Epithelial cell of alveolus of lung (primary cell): ENCODE data around the gene PRDM4. TPM values are rescaled to one million over a fixed set of nuclear protein-coding genes. Genes with fewer than 3 reads are reported as not detected.

Source experiments
- total RNA-seq: library from RNA; depleted of rRNA; stranded (reverse); fragments of >200 nt; gene quantifications from 2 replicates; pipeline ENCODE4 v1.2.1, GENCODE V29; 2015

The PRDM4 gene, protein sequence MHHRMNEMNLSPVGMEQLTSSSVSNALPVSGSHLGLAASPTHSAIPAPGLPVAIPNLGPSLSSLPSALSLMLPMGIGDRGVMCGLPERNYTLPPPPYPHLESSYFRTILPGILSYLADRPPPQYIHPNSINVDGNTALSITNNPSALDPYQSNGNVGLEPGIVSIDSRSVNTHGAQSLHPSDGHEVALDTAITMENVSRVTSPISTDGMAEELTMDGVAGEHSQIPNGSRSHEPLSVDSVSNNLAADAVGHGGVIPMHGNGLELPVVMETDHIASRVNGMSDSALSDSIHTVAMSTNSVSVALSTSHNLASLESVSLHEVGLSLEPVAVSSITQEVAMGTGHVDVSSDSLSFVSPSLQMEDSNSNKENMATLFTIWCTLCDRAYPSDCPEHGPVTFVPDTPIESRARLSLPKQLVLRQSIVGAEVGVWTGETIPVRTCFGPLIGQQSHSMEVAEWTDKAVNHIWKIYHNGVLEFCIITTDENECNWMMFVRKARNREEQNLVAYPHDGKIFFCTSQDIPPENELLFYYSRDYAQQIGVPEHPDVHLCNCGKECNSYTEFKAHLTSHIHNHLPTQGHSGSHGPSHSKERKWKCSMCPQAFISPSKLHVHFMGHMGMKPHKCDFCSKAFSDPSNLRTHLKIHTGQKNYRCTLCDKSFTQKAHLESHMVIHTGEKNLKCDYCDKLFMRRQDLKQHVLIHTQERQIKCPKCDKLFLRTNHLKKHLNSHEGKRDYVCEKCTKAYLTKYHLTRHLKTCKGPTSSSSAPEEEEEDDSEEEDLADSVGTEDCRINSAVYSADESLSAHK
- total RNA-seq: 18.0 and 20.6 TPM in 2 replicates

GRCh38 chr12:107760809-107761501 lies at the start of gene PRDM4:
Gene PRDM4 (minus strand): TSS chr12:107761137. CDS start chr12:107760515, 622 bp downstream.

GRCh38 chr12:107774349-107775029 lies 13.6 kb upstream of the PRDM4 start, which contains the start of gene ASCL4:
Gene ASCL4 (plus strand): TSS chr12:107774704. CDS start chr12:107775219, 515 bp downstream.

GRCh38 chr12:107685360-107686248 lies 75.3 kb downstream of the PRDM4 start, which contains the start of gene PWP1:
Gene PWP1 (plus strand): TSS chr12:107685799. CDS start chr12:107685900, 101 bp downstream.

Other genes with a start within 250 kb of the PRDM4 start
- gene PWP1, start 75.3 kb downstream of the PRDM4 start, total RNA-seq: 49.3 and 62.2 TPM in 2 replicates
- not detected in 2 replicates for gene ASCL4, start 13.6 kb upstream of the PRDM4 start, total RNA-seq